ENCODE data around the gene CUTA. TPM values are rescaled to one million over a fixed set of nuclear protein-coding genes. Genes with fewer than 3 reads are reported as not detected.
"Not testable (repeated sequence)": the region's sequence is repeated elsewhere in the genome, so short reads cannot be mapped to it uniquely, and the experiment has no call there.

Gene CUTA
- total RNA-seq, 2 experiments from 2014 or later, result 190 to 198 TPM

DNA sequence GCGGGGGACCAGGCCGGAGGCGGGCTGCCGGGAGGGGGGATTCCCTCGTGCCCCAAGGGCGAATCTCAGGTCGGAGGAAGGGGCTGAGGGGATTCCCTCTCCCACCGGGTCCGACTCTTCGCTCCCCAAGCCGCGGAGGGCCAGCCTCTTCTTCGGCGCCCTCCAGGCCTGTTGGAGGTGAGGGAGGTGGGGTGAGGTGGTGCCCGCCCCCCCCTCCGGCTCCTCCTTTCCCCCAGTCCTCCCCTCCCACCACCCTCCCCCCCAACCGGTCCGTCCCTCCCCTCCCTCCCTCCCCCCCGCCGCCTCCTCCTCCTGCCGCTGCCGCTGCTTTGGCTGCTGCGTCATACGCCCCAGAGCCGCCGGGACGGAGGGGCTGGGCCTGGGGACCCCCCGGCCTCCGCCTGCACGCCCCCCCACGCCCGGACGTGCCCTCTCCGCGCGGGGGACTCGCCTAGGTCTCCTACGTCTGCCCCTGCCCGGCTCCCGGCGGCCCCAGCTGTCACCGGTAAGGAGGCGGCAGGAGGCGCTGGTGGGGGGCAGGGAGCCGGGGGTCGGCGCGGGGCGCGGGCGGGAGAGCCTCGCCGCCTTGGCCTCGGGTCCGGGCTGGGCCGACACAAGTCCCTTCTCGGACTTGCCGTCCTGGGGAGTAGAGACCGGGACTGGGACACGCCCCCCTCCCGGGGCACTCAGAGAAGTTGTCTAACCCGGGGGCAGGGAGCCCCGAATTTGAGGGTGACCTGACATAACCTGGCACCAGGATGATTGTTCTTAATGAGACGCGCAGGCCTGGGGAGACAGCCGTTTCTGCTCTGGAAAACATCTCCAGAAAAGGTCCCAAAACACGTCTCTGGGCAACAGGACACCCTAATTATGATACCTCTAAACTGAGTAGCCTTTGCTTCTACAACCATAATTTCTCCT is 6.9 kb downstream of the CUTA start, which contains the start of gene PHF1:
Gene PHF1 (plus strand): TSS at position 304 of the 921 bp plus-strand sequence. CDS start 1,250 bp downstream, outside the sequence.
- no peak for DNase-seq
- Mint-ChIP-seq H3K4me1 (ENCODE audit: low read depth) (peaks cover 47% of the 10 kb centered on the region), H3K27me3 (no peaks in the 10 kb centered on the region), H3K9me3 (no peaks in the 10 kb centered on the region), H3K36me3 (peaks cover 42% of the 10 kb centered on the region), H3K4me3 (peak within 1 kb of the TSS; percentile 84), H3K27ac (peak within 1 kb of the TSS; percentile 91)
- ChIA-PET CTCF (interaction anchor here (0.8 kb wide), 1 partner anchor 14 kb away, joined by 3 read pairs; no protein-coding TSS in a partner anchor), POLR2A (interaction anchor here (1.0 to 2.0 kb wide), 4 partner anchors 18 to 111 kb away, joined by 3 to 8 read pairs (median 5); partner anchors contain the start of genes KIFC1 and TAPBP)
- intact Hi-C loops (cut with micrococcal nuclease), result loop anchor here (1.0 to 10.0 kb wide), 7 partner anchors 7 to 1216 kb away; partner anchors contain the start of genes CUTA, GPSM3, HMGA1 and KIFC1

DNA sequence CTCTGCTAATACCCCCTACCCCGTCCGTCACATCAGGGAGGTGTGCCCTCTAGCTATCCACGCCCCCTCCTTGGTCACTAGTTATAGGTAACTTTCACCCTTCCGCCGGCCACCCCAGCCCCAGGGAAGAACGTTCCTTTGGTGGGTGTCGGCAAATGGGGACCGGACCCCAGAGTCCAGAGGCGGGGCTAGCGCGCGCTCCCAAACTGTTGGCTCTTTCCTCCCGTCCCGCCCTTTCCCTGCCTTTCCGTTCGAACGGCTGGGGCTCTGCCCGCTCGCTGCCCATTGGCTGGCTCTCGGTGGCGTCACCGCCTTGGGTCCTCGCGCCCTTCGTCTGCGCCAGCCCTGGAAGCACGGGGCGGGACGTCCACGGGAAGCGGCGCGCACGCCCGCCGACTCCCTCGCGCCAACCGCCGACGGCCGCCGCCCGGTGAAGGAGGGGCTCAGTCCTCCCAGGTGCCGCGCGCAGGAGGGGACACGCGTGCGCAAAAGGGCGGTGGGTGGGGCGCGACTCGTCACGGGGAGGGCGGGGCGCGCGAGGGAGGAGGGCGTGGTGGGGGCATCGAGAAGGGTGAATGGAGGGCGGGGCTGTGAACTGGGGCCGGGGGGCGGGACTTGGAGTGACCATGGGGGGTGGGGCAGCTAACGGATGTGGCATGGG is 7.7 kb downstream of the CUTA start:
- POLR2A ChIA-PET, result interaction anchor here (1.0 to 2.0 kb wide), 4 partner anchors 18 to 111 kb away, joined by 3 to 8 read pairs (median 5); partner anchors contain the start of genes KIFC1 and TAPBP
- no peaks in the 10 kb centered on the region for H3K27me3 Mint-ChIP-seq
- DNase-seq, result peak; percentile 98
- H3K4me3 Mint-ChIP-seq, result peak overlapping the region; percentile 84
- peaks cover 44% of the 10 kb centered on the region for H3K36me3 Mint-ChIP-seq
- CTCF ChIA-PET, result interaction anchor here (1.0 kb wide), 1 partner anchor 19 kb away, joined by 3 read pairs; no protein-coding TSS in a partner anchor
- H3K27ac Mint-ChIP-seq, result peak overlapping the region; percentile 91
- H3K9me3 Mint-ChIP-seq, result no peaks in the 10 kb centered on the region
- peaks cover 45% of the 10 kb centered on the region for H3K4me1 Mint-ChIP-seq (ENCODE audit: low read depth)
- intact Hi-C loops (cut with micrococcal nuclease), result loop anchor here (1.0 to 10.0 kb wide), 7 partner anchors 8 to 1215 kb away; partner anchors contain the start of genes CUTA, GPSM3, HMGA1 and KIFC1

DNA sequence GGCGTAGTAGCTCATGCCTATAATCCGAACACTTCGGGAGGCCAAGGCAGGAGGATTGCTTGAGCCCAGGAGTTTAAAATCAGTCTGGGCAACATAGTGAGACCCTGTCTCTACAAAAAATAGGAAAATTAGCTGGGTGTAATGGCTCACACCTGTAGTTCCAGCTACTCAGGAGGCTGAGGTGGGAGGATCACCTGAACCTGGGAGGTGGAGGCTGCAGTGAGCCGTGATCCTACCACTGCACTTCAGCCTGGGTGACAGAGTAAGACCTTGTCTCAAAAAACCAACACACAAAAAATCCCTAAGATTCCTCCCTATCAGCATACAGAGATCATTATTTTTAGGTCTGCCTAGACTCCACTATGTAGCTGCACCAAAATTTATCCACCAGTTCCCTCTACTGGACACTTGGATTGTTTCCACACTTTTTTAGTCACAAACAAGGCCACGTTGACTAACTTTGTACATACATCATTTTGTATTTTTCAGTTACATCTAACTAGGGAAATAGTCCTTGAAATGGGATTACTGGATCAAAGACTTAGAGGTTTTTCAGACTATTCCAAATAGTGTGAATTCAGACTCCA is 10.7 kb downstream of the CUTA start:
- Mint-ChIP-seq H3K27ac (no peak overlapping the region), H3K27me3 (no peaks in the 10 kb centered on the region), H3K36me3 (peaks cover 53% of the 10 kb centered on the region), H3K4me1 (ENCODE audit: low read depth) (peaks cover 28% of the 10 kb centered on the region), H3K9me3 (no peaks in the 10 kb centered on the region), H3K4me3 (no peak overlapping the region)
- ChIA-PET POLR2A (no interaction called here), CTCF (interaction anchor here (0.9 to 1.0 kb wide), 2 partner anchors 16 to 84 kb away, joined by 3 to 7 read pairs; no protein-coding TSS in a partner anchor)
- intact Hi-C loops (cut with micrococcal nuclease), result no loop called here
- DNase-seq, result no peak

DNA sequence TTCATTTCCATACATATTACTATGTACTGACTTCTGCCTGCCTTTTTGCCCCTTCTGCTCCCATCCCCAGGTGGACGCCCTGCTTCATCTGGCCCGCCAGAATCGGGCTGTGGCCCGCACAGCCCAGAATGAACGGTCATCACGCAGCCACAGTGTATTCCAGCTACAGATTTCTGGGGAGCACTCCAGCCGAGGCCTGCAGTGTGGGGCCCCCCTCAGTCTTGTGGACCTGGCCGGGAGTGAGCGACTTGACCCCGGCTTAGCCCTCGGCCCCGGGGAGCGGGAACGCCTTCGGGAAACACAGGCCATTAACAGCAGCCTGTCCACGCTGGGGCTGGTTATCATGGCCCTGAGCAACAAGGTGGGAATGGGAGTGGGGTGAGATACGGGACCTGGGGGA is 11.8 kb downstream of the CUTA start:
- H3K4me3 Mint-ChIP-seq, result no peak overlapping the region

DNA sequence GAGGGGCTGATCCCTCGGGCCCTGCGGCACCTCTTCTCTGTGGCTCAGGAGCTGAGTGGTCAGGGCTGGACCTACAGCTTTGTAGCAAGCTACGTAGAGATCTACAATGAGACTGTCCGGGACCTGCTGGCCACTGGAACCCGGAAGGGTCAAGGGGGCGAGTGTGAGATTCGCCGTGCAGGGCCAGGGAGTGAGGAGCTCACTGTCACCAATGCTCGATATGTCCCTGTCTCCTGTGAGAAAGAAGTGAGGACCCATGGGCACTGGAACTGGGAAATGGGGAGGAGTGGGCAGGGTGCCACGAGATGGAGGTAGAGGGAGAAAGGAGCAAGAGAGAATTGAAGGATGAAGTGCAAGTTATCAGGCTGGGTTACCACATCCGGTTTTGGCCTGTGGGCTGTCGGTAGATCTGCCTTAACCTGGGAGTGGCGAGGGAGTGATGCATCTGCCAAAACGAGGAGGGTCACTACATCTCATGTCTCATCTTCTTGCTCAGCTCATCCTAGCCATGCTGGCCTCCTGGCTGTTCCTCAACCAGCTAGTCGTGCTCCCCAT is 12.4 kb downstream of the CUTA start:
- Mint-ChIP-seq H3K27ac (no peak overlapping the region), H3K4me3 (no peak overlapping the region), H3K36me3 (peaks cover 60% of the 10 kb centered on the region)

More for the DNA sequence above, 11.8 kb downstream of the CUTA start:
- peaks cover 56% of the 10 kb centered on the region for H3K36me3 Mint-ChIP-seq
- H3K27ac Mint-ChIP-seq, result no peak overlapping the region
- H3K4me1 Mint-ChIP-seq (ENCODE audit: low read depth), result peaks cover 21% of the 10 kb centered on the region
- intact Hi-C loops (cut with micrococcal nuclease), result no loop called here
- CTCF ChIA-PET, result interaction anchor here (1.3 kb wide), 1 partner anchor 15 kb away, joined by 4 read pairs; no protein-coding TSS in a partner anchor
- no peaks in the 10 kb centered on the region for H3K9me3 Mint-ChIP-seq
- DNase-seq, result no peak
- H3K27me3 Mint-ChIP-seq, result no peaks in the 10 kb centered on the region
- POLR2A ChIA-PET, result no interaction called here

DNA sequence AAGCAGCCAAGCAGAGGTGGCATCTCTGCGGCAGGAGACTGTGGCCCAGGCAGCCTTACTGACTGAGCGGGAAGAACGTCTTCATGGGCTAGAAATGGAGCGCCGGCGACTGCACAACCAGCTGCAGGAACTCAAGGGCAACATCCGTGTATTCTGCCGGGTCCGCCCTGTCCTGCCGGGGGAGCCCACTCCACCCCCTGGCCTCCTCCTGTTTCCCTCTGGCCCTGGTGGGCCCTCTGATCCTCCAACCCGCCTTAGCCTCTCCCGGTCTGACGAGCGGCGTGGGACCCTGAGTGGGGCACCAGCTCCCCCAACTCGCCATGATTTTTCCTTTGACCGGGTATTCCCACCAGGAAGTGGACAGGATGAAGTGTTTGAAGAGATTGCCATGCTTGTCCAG is 13.0 kb downstream of the CUTA start:
- H3K4me1 Mint-ChIP-seq (ENCODE audit: low read depth), result peaks cover 20% of the 10 kb centered on the region
- H3K9me3 Mint-ChIP-seq, result no peaks in the 10 kb centered on the region
- intact Hi-C loops (cut with micrococcal nuclease), result no loop called here
- no peak overlapping the region for H3K4me3 Mint-ChIP-seq
- CTCF ChIA-PET, result interaction anchor here (1.3 kb wide), 1 partner anchor 14 kb away, joined by 4 read pairs; no protein-coding TSS in a partner anchor
- no peak overlapping the region for H3K27ac Mint-ChIP-seq
- POLR2A ChIA-PET, result no interaction called here
- H3K27me3 Mint-ChIP-seq, result no peaks in the 10 kb centered on the region
- H3K36me3 Mint-ChIP-seq, result peaks cover 65% of the 10 kb centered on the region
- DNase-seq, result no peak

More for the DNA sequence above, 12.4 kb downstream of the CUTA start:
- no peaks in the 10 kb centered on the region for H3K27me3 Mint-ChIP-seq
- peaks cover 21% of the 10 kb centered on the region for H3K4me1 Mint-ChIP-seq (ENCODE audit: low read depth)
- DNase-seq, result no peak
- ChIA-PET CTCF (interaction anchor here (1.3 kb wide), 1 partner anchor 14 kb away, joined by 4 read pairs; no protein-coding TSS in a partner anchor), POLR2A (interaction anchor here (0.6 kb wide), 1 partner anchor 9 kb away, joined by 3 read pairs; no protein-coding TSS in a partner anchor)
- intact Hi-C loops (cut with micrococcal nuclease), result no loop called here
- H3K9me3 Mint-ChIP-seq, result no peaks in the 10 kb centered on the region

DNA sequence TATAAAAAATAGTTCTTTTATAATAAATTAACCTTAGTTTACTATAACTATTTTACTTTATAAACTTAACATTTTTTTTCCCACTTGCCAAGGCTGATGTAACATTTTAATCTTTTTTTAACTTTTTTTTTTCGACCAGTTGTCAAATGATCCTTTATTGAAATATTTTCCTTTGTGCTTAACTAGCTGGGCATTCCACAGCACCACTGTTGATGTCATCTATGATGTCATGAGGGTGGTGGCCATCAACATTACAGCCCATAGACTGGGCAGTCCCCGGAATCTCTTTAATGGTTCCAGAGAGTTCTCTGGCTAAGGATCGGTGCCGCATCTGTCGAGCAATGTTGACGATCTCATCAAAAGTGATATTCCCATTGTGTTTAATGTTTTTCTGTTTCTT is 18.0 kb downstream of the CUTA start:
- intact Hi-C loops (cut with micrococcal nuclease); H3K27me3 Mint-ChIP-seq; POLR2A ChIA-PET; H3K4me3 Mint-ChIP-seq; DNase-seq; H3K27ac Mint-ChIP-seq; H3K9me3 Mint-ChIP-seq; CTCF ChIA-PET: not testable (repeated sequence)
- Mint-ChIP-seq H3K36me3 (peaks cover 56% of the 10 kb centered on the region), H3K4me1 (ENCODE audit: low read depth) (peaks cover 15% of the 10 kb centered on the region)

DNA sequence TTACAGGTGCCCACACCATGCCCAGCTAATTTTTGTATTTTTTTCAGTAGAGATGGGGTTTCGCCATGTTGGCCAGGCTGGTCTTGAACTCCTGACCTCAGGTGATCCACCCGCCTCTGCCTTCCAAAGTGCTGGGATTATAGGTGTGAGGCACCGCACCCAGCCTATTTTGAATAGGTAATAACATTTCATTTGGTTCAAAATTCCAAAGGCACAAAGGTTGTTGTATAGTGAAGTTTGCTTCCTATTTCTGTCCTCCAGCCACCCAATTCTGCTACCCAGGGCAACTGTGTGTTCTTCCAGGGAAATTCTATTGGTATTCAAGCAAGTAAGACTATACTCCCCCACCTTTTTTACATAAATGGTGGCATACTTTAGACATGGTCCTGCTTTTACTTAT is 19.3 kb downstream of the CUTA start:
- H3K4me1 Mint-ChIP-seq (ENCODE audit: low read depth), result peaks cover 17% of the 10 kb centered on the region
- H3K27ac Mint-ChIP-seq; H3K4me3 Mint-ChIP-seq; H3K9me3 Mint-ChIP-seq; POLR2A ChIA-PET; DNase-seq; H3K27me3 Mint-ChIP-seq; CTCF ChIA-PET; intact Hi-C loops (cut with micrococcal nuclease): not testable (repeated sequence)
- H3K36me3 Mint-ChIP-seq, result peaks cover 52% of the 10 kb centered on the region

DNA sequence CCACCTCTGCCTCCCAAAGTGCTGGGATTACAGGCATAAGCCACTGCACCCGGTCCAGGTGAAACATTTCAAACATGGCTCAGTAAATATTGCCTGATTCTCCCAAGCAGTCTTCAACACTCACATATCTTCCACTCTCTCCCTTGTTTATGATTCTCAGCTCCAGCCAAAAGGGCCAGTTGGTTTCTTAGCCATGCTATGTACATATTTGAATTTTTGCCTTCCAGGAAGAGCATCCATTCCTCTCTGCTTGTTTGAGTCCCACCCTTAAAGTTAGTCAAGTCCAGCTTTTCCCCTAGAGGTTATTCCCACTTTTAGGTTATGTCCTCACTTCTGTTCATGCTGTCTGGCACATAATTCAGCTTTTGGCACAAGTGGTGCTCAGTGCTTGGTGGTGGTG is 20.4 kb downstream of the CUTA start:
- Mint-ChIP-seq H3K36me3 (peaks cover 48% of the 10 kb centered on the region), H3K27ac (no peak overlapping the region)
- POLR2A ChIA-PET, result no interaction called here

DNA sequence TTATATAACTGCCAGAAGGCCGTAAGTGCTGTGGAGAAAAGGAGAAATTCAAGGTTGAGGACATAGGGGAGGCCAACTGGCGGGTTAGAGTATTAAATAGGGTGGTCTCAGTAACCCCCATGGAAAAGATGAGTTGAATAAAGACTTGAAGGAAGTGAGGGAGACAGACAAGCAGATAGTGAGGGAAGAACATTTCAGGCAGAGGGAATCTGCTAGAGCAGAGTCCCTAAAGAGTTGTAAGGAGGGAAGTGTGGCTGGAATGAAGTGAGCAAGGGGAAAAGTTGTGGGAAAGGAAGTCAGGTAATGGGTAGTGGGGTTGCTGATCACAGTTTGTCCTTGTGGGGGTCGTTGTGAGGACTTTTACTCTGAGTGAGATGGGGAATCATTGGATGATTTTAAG is 24.9 kb downstream of the CUTA start:
- ChIA-PET POLR2A (interaction anchor here (1.0 to 3.5 kb wide), 4 partner anchors 17 to 144 kb away, joined by 3 to 16 read pairs (median 6); partner anchors contain the start of gene PHF1), CTCF (interaction anchor here (1.3 kb wide), 1 partner anchor 75 kb away, joined by 4 read pairs; the partner anchor contains the start of gene ZBTB22)
- Mint-ChIP-seq H3K4me1 (ENCODE audit: low read depth) (peaks cover 38% of the 10 kb centered on the region), H3K4me3 (peak overlapping the region; percentile 94), H3K27me3 (no peaks in the 10 kb centered on the region), H3K27ac (peak overlapping the region; percentile 95), H3K36me3 (peaks cover 32% of the 10 kb centered on the region), H3K9me3 (no peaks in the 10 kb centered on the region)
- DNase-seq, result no peak
- intact Hi-C loops (cut with micrococcal nuclease), result loop anchor here (1.0 to 5.0 kb wide), 3 partner anchors 61 to 96 kb away; partner anchors contain the start of genes RGL2, TAPBP and ZBTB9

More for the DNA sequence above, 20.4 kb downstream of the CUTA start:
- Mint-ChIP-seq H3K27me3 (no peaks in the 10 kb centered on the region), H3K4me1 (ENCODE audit: low read depth) (peaks cover 24% of the 10 kb centered on the region), H3K4me3 (no peak overlapping the region), H3K9me3 (no peaks in the 10 kb centered on the region)
- intact Hi-C loops (cut with micrococcal nuclease), result no loop called here
- DNase-seq, result no peak
- CTCF ChIA-PET, result no interaction called here

DNA sequence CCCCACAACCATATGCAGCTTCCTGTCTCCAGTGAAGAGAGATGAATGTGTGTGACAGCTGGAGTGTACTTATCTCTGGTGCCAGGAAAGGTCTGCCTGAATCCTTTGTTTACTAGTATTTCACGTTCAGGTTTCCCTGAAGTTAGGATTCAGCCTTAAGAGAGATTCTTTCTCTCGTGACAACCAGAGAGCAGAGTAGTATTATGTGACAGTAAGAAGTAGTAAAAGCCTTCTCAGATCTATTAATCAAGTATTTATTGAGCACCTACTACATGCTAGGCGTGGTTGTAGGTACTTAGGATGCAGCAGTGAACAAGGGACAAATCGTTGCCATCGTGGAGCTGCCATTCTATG is 25.3 kb downstream of the CUTA start:
- ChIA-PET POLR2A (interaction anchor here (1.0 to 3.5 kb wide), 7 partner anchors 18 to 143 kb away, joined by 3 to 16 read pairs (median 4); partner anchors contain the start of genes PHF1 and ZBTB9), CTCF (interaction anchor here (1.3 to 3.1 kb wide), 2 partner anchors 33 to 75 kb away, joined by 4 to 21 read pairs; partner anchors contain the start of gene ZBTB22)
- Mint-ChIP-seq H3K4me1 (ENCODE audit: low read depth) (peaks cover 38% of the 10 kb centered on the region), H3K9me3 (no peaks in the 10 kb centered on the region), H3K4me3 (peak overlapping the region; percentile 94), H3K36me3 (peaks cover 28% of the 10 kb centered on the region), H3K27ac (peak overlapping the region; percentile 95), H3K27me3 (no peaks in the 10 kb centered on the region)
- intact Hi-C loops (cut with micrococcal nuclease), result loop anchor here (1.0 to 5.0 kb wide), 3 partner anchors 62 to 95 kb away; partner anchors contain the start of genes RGL2, TAPBP and ZBTB9
- no peak for DNase-seq

All from activated CD4-positive, alpha-beta memory T cell treated with anti-CD3 and anti-CD28 coated beads for 36 hours (primary cell).